Measurements from ENCODE around the gene PES1.

PES1 gene

GRCh38 chr22:30562366-30562765 lies 29.3 kb downstream of the PES1 start:
- TF ChIP-seq YY1 (IDR thresholded peaks at IDR 0.05; ENCODE audit: low read depth) (no peak), TEAD4 (IDR thresholded peaks at IDR 0.05) (no peak), TAF1 (IDR thresholded peaks at IDR 0.05; ENCODE audit: low read depth) (no peak), TCF12 (IDR thresholded peaks at IDR 0.05; ENCODE audit: low read depth) (no peak), EP300 (IDR thresholded peaks at IDR 0.05; ENCODE audit: borderline replicate concordance) (no peak), FOXM1 (IDR thresholded peaks at IDR 0.05; ENCODE audit: borderline replicate concordance, low read depth) (no peak), CEBPB (IDR thresholded peaks at IDR 0.05) (no peak), USF1 (IDR thresholded peaks at IDR 0.05) (no peak), EGR1 (IDR thresholded peaks at IDR 0.05) (no peak), RAD21 (IDR thresholded peaks at IDR 0.05; ENCODE audit: low read depth) (no peak), ZBTB7A (IDR thresholded peaks at IDR 0.05; ENCODE audit: low read depth) (no peak), NFIC (IDR thresholded peaks at IDR 0.05) (no peak), CREB1 (IDR thresholded peaks at IDR 0.05; ENCODE audit: low read depth) (no peak)
- TF ChIP-seq, protein P1, sequence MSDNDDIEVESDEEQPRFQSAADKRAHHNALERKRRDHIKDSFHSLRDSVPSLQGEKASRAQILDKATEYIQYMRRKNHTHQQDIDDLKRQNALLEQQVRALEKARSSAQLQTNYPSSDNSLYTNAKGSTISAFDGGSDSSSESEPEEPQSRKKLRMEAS (IDR thresholded peaks at IDR 0.05), result no peak
- TF ChIP-seq, protein P2, sequence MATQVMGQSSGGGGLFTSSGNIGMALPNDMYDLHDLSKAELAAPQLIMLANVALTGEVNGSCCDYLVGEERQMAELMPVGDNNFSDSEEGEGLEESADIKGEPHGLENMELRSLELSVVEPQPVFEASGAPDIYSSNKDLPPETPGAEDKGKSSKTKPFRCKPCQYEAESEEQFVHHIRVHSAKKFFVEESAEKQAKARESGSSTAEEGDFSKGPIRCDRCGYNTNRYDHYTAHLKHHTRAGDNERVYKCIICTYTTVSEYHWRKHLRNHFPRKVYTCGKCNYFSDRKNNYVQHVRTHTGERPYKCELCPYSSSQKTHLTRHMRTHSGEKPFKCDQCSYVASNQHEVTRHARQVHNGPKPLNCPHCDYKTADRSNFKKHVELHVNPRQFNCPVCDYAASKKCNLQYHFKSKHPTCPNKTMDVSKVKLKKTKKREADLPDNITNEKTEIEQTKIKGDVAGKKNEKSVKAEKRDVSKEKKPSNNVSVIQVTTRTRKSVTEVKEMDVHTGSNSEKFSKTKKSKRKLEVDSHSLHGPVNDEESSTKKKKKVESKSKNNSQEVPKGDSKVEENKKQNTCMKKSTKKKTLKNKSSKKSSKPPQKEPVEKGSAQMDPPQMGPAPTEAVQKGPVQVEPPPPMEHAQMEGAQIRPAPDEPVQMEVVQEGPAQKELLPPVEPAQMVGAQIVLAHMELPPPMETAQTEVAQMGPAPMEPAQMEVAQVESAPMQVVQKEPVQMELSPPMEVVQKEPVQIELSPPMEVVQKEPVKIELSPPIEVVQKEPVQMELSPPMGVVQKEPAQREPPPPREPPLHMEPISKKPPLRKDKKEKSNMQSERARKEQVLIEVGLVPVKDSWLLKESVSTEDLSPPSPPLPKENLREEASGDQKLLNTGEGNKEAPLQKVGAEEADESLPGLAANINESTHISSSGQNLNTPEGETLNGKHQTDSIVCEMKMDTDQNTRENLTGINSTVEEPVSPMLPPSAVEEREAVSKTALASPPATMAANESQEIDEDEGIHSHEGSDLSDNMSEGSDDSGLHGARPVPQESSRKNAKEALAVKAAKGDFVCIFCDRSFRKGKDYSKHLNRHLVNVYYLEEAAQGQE (IDR thresholded peaks at IDR 0.05; ENCODE audit: low read depth), result no peak

DNA sequence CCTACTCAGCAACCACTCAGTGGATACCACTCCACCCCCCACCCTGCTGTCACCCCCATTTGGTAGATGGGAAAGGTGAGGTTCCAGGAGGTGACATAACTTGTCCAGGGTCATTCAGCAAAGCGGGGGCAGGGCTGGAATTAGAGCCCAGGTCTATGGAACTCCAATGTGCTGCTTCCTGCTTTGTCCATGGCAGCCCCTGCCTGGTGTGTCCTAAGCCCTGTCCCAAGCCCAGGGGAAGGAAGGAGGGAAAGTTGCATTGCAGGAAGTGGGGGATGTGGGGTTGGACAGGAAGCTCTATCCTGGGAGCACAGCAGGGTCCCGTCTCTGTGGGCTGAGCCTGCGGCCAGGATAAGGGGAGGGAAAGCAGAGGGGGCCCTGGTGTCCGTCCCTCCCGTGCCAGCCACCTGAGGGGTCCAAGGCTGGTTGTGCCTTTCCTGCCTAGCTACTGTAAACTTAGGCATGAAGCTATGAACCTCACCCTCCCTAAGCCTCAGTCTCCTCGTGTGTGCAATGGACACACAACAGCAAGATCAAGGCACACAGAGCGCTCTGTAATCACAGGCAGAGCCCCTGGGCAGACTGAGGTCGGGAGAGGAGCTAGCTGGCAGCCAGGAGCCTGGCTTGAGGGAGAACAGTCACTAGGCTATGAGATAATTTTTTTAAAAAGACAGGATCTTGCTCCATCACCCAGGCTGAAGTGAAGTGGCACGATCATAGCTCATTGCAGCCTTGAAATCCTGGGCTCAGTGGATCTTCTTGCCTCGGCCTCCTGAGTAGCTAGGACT lies 30.1 kb downstream of the PES1 start:
- no peak for TF ChIP-seq NFIC (IDR thresholded peaks at IDR 0.05)
- no peak for TF ChIP-seq TAF1 (IDR thresholded peaks at IDR 0.05; ENCODE audit: low read depth)
- TF ChIP-seq RAD21 (IDR thresholded peaks at IDR 0.05; ENCODE audit: low read depth), result no peak
- TF ChIP-seq ZBTB7A (IDR thresholded peaks at IDR 0.05; ENCODE audit: low read depth), result no peak

GRCh38 chr22:30559889-30560288 lies 31.8 kb downstream of the PES1 start:
- TF ChIP-seq USF1 (IDR thresholded peaks at IDR 0.05) (no peak), FOXM1 (IDR thresholded peaks at IDR 0.05; ENCODE audit: borderline replicate concordance, low read depth) (no peak), EP300 (IDR thresholded peaks at IDR 0.05; ENCODE audit: borderline replicate concordance) (no peak), CEBPB (IDR thresholded peaks at IDR 0.05) (no peak), EGR1 (IDR thresholded peaks at IDR 0.05) (no peak), ZBTB7A (IDR thresholded peaks at IDR 0.05; ENCODE audit: low read depth) (no peak)

- TF ChIP-seq NFIC (IDR thresholded peaks at IDR 0.05) (no peak), CEBPB (IDR thresholded peaks at IDR 0.05) (no peak), EP300 (IDR thresholded peaks at IDR 0.05; ENCODE audit: borderline replicate concordance) (no peak), TCF12 (IDR thresholded peaks at IDR 0.05; ENCODE audit: low read depth) (no peak), FOXM1 (IDR thresholded peaks at IDR 0.05; ENCODE audit: borderline replicate concordance, low read depth) (no peak)
Observed at GRCh38 chr22:30557243-30557642, 34.5 kb downstream of the PES1 start.

GRCh38 chr22:30556388-30556787 lies 35.3 kb downstream of the PES1 start:
- TF ChIP-seq USF1 (IDR thresholded peaks at IDR 0.05) (no peak), FOXM1 (IDR thresholded peaks at IDR 0.05; ENCODE audit: borderline replicate concordance, low read depth) (no peak), NFIC (IDR thresholded peaks at IDR 0.05) (no peak), TEAD4 (IDR thresholded peaks at IDR 0.05) (no peak), RAD21 (IDR thresholded peaks at IDR 0.05; ENCODE audit: low read depth) (peak; percentile 46)
- TF ChIP-seq, protein P1 (IDR thresholded peaks at IDR 0.05), result no peak

DNA sequence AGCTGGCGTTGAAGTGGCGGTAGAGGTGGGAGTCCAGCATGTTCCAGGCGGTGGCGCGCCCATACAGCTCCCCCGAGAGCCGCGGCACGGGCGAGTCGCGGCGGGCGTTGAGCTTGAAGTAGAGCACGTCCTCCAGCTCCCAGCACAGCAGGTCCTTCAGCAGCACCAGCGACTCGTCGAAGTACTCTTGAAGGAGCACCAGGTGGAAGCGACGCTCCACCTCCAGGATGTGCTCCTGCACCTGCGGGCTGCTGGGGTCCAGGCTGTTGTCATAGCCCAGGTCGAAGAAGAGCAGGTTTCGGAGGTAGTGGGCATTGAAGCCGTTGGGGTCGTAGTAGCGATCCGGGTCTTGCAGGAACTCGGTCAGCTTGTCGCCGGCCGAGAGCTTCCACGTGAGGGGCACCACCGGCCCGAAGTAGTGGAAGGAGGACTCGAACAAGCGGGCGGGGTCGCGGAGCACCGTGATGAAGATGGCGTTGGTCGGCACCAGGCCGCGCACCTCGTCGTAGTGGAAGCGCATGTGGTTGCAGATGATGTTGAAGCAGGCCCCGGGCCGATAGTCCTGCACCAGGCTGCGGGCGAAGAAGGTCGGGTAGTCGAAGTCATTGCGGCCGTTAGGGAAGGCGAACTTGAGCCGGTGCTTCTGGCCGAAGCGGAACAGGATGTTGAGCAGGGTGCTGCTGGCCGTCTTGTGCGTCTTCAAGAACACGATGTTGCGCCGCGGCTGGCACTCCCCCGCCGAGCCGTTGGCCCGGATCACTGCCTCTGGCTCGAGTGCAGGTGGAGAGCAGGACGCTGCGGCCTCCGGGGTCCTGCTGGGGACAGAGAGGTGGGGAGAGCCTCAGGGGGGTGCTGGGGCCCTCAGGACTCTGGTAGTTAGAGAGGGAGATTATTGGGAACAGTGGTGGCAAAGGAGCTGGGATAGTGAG lies 36.2 kb downstream of the PES1 start:
- TF ChIP-seq, protein P1 (IDR thresholded peaks at IDR 0.05), result no peak
- no peak for TF ChIP-seq FOXM1 (IDR thresholded peaks at IDR 0.05; ENCODE audit: borderline replicate concordance, low read depth)
- TF ChIP-seq ZBTB7A (IDR thresholded peaks at IDR 0.05; ENCODE audit: low read depth), result no peak
- peak; percentile 42; the same call in 1 of the 2 replicates for TF ChIP-seq RAD21 (IDR thresholded peaks at IDR 0.05; ENCODE audit: low read depth)
- no peak for TF ChIP-seq USF1 (IDR thresholded peaks at IDR 0.05)
- TF ChIP-seq TAF1 (IDR thresholded peaks at IDR 0.05; ENCODE audit: low read depth), result no peak
- TF ChIP-seq YY1 (IDR thresholded peaks at IDR 0.05; ENCODE audit: low read depth), result no peak

Measured in Ishikawa (cell line).